AG10803 (cell line): ENCODE data around the gene CHAF1B.

Experiments used
- DNase-seq: peaks from one replicate; pipeline ENCODE4 v3.0.0; 2010; ENCODE audit warnings: low read depth
- H3K4me3 ChIP-seq: 2 replicates; pipeline ENCODE4 v1.5.1; 2011; ENCODE audit warnings: mild to moderate bottlenecking, low read length, control low read depth
- TF ChIP-seq, protein P1 (sequence below): conservative IDR thresholded peaks from 2 replicates; pipeline ENCODE4 v1.5.1; 2011; ENCODE audit warnings: mild to moderate bottlenecking, low read length, control low read depth, inconsistent platforms

Gene CHAF1B

GRCh38 chr21:36425286-36425685, 40.1 kb downstream of the CHAF1B start:
- no peak for DNase-seq
- TF ChIP-seq, protein P1, sequence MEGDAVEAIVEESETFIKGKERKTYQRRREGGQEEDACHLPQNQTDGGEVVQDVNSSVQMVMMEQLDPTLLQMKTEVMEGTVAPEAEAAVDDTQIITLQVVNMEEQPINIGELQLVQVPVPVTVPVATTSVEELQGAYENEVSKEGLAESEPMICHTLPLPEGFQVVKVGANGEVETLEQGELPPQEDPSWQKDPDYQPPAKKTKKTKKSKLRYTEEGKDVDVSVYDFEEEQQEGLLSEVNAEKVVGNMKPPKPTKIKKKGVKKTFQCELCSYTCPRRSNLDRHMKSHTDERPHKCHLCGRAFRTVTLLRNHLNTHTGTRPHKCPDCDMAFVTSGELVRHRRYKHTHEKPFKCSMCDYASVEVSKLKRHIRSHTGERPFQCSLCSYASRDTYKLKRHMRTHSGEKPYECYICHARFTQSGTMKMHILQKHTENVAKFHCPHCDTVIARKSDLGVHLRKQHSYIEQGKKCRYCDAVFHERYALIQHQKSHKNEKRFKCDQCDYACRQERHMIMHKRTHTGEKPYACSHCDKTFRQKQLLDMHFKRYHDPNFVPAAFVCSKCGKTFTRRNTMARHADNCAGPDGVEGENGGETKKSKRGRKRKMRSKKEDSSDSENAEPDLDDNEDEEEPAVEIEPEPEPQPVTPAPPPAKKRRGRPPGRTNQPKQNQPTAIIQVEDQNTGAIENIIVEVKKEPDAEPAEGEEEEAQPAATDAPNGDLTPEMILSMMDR, result no peak
- H3K4me3 ChIP-seq, result no peak overlapping the region

GRCh38 chr21:36427502-36427901, 42.3 kb downstream of the CHAF1B start:
- TF ChIP-seq, protein P1, result no peak
- no peak for DNase-seq
- H3K4me3 ChIP-seq, result no peak overlapping the region

GRCh38 chr21:36428761-36429432, 43.7 kb downstream of the CHAF1B start:
- no peak for DNase-seq

GRCh38 chr21:36429947-36430546, 44.9 kb downstream of the CHAF1B start:
- TF ChIP-seq, protein P1, result peak; percentile 33
- peak; percentile 95 for DNase-seq
- H3K4me3 ChIP-seq, result peak overlapping the region; percentile 39

More at GRCh38 chr21:36428761-36429432, 43.7 kb downstream of the CHAF1B start:
- no peak overlapping the region for H3K4me3 ChIP-seq
- TF ChIP-seq, protein P1, result no peak

- TF ChIP-seq, protein P1, result no peak
- DNase-seq, result no peak
- H3K4me3 ChIP-seq, result no peak overlapping the region
Observed at GRCh38 chr21:36430841-36431240, 45.6 kb downstream of the CHAF1B start.

- TF ChIP-seq, protein P1, result no peak
- no peak for DNase-seq
- no peak overlapping the region for H3K4me3 ChIP-seq
Observed at GRCh38 chr21:36431252-36431651, 46.1 kb downstream of the CHAF1B start.

DNA sequence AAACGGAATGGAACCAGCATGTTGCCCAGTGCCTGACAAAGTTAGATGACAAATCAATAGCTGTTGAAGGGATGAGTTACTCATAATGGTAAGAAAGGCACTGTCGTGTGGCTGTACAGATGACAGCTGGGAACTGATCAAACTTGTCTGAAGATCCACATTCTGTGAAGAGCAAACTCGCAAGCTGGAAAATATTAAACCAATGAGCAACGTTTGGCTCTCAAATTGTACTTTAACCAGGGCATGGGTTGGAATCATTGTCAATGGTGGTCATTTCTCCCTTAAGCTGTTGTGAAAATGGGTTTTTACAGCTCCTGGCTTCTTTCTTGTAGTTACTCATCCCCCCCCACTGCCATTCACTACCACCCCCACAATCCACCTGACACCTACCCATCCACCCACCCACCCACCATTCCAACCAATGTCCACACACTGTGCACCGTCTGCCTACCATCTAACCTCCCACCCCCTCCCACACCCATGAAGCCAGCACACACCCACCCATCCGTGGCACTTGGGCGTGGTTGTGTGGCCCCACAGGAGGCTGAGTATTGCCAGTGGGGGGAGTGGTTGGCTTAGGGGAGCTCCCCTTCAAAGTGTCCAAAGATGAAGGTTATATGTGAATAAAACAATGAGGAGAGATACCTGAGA, 48.0 kb downstream of the CHAF1B start:
- no peak overlapping the region for H3K4me3 ChIP-seq
- no peak for DNase-seq
- TF ChIP-seq, protein P1, result no peak
